HCT116 (cell line): ENCODE results near the gene CDK8.

Experiments
- ATF3 ChIP-seq: IDR thresholded peaks from 2 replicates; pipeline ENCODE4 v1.6.1; 2012
- CEBPB ChIP-seq: IDR thresholded peaks from 2 replicates; pipeline ENCODE4 v1.6.1; 2012; ENCODE audit warnings: low read depth
- EGR1 ChIP-seq: IDR thresholded peaks from 2 replicates; pipeline ENCODE4 v1.6.1; 2012; ENCODE audit warnings: low read depth
- EZH2 ChIP-seq: fragments of 200-600 bp; sonication (generic); IDR thresholded peaks from 2 replicates; pipeline ENCODE4 v1.6.1; 2017; ENCODE audit warnings: antibody characterized with exemption, mixed run types
- EZH2phosphoT487 ChIP-seq: fragments of 200-600 bp; IDR thresholded peaks from 2 replicates; pipeline ENCODE4 v1.6.1; 2018; ENCODE audit warnings: antibody characterized with exemption, borderline replicate concordance
- MAX ChIP-seq: IDR thresholded peaks from 2 replicates; pipeline ENCODE4 v1.6.1; 2012
- POLR2A ChIP-seq: IDR thresholded peaks from 2 replicates; pipeline ENCODE4 v1.7.0; 2011; ENCODE audit warnings: borderline replicate concordance; ENCODE audit not compliant: insufficient read depth, insufficient read length; ENCODE audit errors: extremely low read depth
- SIN3A ChIP-seq: IDR thresholded peaks from 2 replicates; pipeline ENCODE4 v1.6.1; 2012; ENCODE audit warnings: low read depth
- SP1 ChIP-seq: IDR thresholded peaks from 2 replicates; pipeline ENCODE4 v1.6.1; 2012; ENCODE audit warnings: low read depth
- SRF ChIP-seq: IDR thresholded peaks from 2 replicates; pipeline ENCODE4 v1.6.1; 2012; ENCODE audit warnings: low read depth
- ZNF274 ChIP-seq: fragments of 200-500 bp; sonication (Bioruptor generic); IDR thresholded peaks from 2 replicates; pipeline ENCODE4 v1.6.1; 2014; ENCODE audit warnings: mild to moderate bottlenecking, low read depth, low read length, inconsistent platforms
- TF ChIP-seq, protein P1 (sequence below), 3 experiments: fragments of 200-600 bp in 1 of 3; sonication (generic) in 1 of 3; IDR thresholded peaks in 2 of 3; conservative IDR thresholded peaks in 1 of 3; 2 replicates each; pipeline ENCODE4 v1.5.1; 2012 to 2017; ENCODE audit warnings: low read depth in 2 of 3, low read length in 2 of 3, antibody characterized with exemption in 1 of 3, borderline replicate concordance in 1 of 3, control low read depth in 1 of 3, mild to moderate bottlenecking in 1 of 3, mixed read lengths in 1 of 3, mixed run types in 1 of 3, moderate library complexity in 1 of 3; ENCODE audit not compliant: insufficient read depth in 1 of 3

GRCh38 chr13:26208287-26208686, 45.6 kb upstream of the CDK8 start:
- no peak for TF ChIP-seq EZH2phosphoT487
- TF ChIP-seq CEBPB, result no peak
- TF ChIP-seq POLR2A, result no peak
- no peak for TF ChIP-seq ATF3
- no peak for TF ChIP-seq SP1
- TF ChIP-seq, protein P1, sequence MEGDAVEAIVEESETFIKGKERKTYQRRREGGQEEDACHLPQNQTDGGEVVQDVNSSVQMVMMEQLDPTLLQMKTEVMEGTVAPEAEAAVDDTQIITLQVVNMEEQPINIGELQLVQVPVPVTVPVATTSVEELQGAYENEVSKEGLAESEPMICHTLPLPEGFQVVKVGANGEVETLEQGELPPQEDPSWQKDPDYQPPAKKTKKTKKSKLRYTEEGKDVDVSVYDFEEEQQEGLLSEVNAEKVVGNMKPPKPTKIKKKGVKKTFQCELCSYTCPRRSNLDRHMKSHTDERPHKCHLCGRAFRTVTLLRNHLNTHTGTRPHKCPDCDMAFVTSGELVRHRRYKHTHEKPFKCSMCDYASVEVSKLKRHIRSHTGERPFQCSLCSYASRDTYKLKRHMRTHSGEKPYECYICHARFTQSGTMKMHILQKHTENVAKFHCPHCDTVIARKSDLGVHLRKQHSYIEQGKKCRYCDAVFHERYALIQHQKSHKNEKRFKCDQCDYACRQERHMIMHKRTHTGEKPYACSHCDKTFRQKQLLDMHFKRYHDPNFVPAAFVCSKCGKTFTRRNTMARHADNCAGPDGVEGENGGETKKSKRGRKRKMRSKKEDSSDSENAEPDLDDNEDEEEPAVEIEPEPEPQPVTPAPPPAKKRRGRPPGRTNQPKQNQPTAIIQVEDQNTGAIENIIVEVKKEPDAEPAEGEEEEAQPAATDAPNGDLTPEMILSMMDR (IDR thresholded peaks at IDR 0.05 in 2 of 3, conservative IDR thresholded peaks at IDR 0.05 in 1 of 3; ENCODE audit: borderline replicate concordance in 1 of 3, insufficient read depth in 1 of 3, low read depth in 2 of 3, low read length in 2 of 3), result no peak
- no peak for TF ChIP-seq SIN3A
- no peak for TF ChIP-seq EGR1
- no peak for TF ChIP-seq SRF
- no peak for TF ChIP-seq EZH2
- TF ChIP-seq ZNF274, result no peak
- no peak for TF ChIP-seq MAX
